ENCODE results near the gene CRKL. TPM values are rescaled to one million over a fixed set of nuclear protein-coding genes. Genes with fewer than 3 reads are reported as not detected.

The CRKL gene
- total RNA-seq, 1 experiment from 2014 or later, result 106 TPM

- Mint-ChIP-seq H3K27me3 (ENCODE audit: low read depth) (peaks cover 5% of the 10 kb centered on the region), H3K4me3 (no peak overlapping the region), H3K9me3 (no peaks in the 10 kb centered on the region), H3K4me1 (no peaks in the 10 kb centered on the region), H3K27ac (no peak overlapping the region), H3K36me3 (ENCODE audit: insufficient read depth in 1 of 3, low read depth in 3 of 3) (no peaks in the 10 kb centered on the region)
- no peak overlapping the region for H3K4me2 ChIP-seq (ENCODE audit: insufficient read depth, insufficient read length, low read length)
- no peak overlapping the region for H2AFZ ChIP-seq (ENCODE audit: low read length)
- H3K4ac ChIP-seq (ENCODE audit: low read depth, low read length), result no peak overlapping the region
- H3K14ac ChIP-seq (ENCODE audit: insufficient read depth, low read length), result no peak overlapping the region
- H2BK20ac ChIP-seq (ENCODE audit: low read depth, low read length, poor library complexity, severe bottlenecking), result no peak overlapping the region
- H3K23me2 ChIP-seq (ENCODE audit: insufficient read length, low read depth, low read length, poor library complexity, severe bottlenecking), result no peaks in the 10 kb centered on the region
- no peak for TF ChIP-seq CTCF (conservative IDR thresholded peaks at IDR 0.05)
- no peak overlapping the region for H3K9ac ChIP-seq (ENCODE audit: extremely low read depth, insufficient read length, low read length)
- no peak overlapping the region for H2AK5ac ChIP-seq (ENCODE audit: insufficient read length, low read length)
- no peaks in the 10 kb centered on the region for H3K27me3 ChIP-seq (ENCODE audit: insufficient read depth, low read length)
- H3K27ac ChIP-seq (ENCODE audit: insufficient read length, low read depth, low read length), result no peak overlapping the region
- no peak overlapping the region for H4K5ac ChIP-seq (ENCODE audit: insufficient read length, low read depth, low read length)
- H3K23ac ChIP-seq (ENCODE audit: insufficient read length, low read depth, low read length), result no peak overlapping the region
- H3T11ph ChIP-seq (ENCODE audit: low read length), result no peak overlapping the region
- H3K18ac ChIP-seq (ENCODE audit: insufficient read length, low read depth, low read length), result no peak overlapping the region
- no peak overlapping the region for H3K56ac ChIP-seq (ENCODE audit: insufficient read length, low read depth, low read length)
- no peaks in the 10 kb centered on the region for H3K9me3 ChIP-seq (ENCODE audit: control insufficient read depth, low read depth, low read length)
- H4K8ac ChIP-seq (replicated peaks; ENCODE audit: insufficient read length, low read depth, low read length), result no peak overlapping the region
- no peaks in the 10 kb centered on the region for H3K4me1 ChIP-seq (ENCODE audit: insufficient read depth, low read length)
- H4K20me1 ChIP-seq (ENCODE audit: control insufficient read depth, insufficient read depth, insufficient read length), result no peaks in the 10 kb centered on the region
- H4K91ac ChIP-seq (ENCODE audit: insufficient read length, low read depth, low read length), result no peak overlapping the region
- no peak for DNase-seq
- WGBS (ENCODE audit: extremely low coverage, insufficient read length, low lambda C conversion rate), result no CpG with 5 or more reads among the region's 3 CpGs
- no peak overlapping the region for H2BK120ac ChIP-seq (ENCODE audit: low read depth, low read length, poor library complexity, severe bottlenecking)
- H3K79me1 ChIP-seq (ENCODE audit: insufficient read depth, low read depth, low read length, poor library complexity, severe bottlenecking), result no peaks in the 10 kb centered on the region
- H2BK12ac ChIP-seq (ENCODE audit: insufficient read length, low read depth, low read length), result no peak overlapping the region
- no peak overlapping the region for H2BK15ac ChIP-seq (ENCODE audit: low read depth, low read length)
- no peak overlapping the region for H2BK5ac ChIP-seq (ENCODE audit: insufficient read length, low read length)
- H3K79me2 ChIP-seq (ENCODE audit: insufficient read depth, low read length), result no peaks in the 10 kb centered on the region
Measured at GRCh38 chr22:20904980-20905355, 12.2 kb upstream of the CRKL start.
